HK-2 (cell line): ENCODE measurements around the gene TRMT44.
"Not testable (repeated sequence)": the region's sequence is repeated elsewhere in the genome, so short reads cannot be mapped to it uniquely, and the experiment has no call there.

ENCODE experiments used
- DNase-seq: peaks from one replicate; pipeline ENCODE4 v3.0.0-alpha.2; 2018; ENCODE audit not compliant: unreplicated experiment

Gene TRMT44

DNA sequence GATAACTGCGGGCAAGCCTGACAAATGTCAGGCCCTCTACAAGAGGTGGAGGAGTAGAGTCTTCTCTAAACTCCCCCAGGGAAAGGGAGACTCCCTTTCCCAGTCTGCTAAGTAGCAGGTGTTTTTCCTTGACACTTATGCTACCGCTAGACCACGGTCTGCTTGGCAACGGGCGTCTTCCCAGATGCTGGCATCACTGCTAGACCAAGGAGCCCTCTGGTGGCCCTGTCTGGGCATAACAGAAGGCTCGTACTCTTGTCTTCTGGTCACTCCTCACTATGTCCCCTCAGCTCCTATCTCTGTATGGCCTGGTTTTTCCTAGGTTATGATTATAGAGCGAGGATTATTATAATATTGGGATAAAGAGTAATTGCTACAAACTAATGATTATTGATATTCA, 33.7 kb upstream of the TRMT44 start:
- DNase-seq, result not testable (repeated sequence)

DNA sequence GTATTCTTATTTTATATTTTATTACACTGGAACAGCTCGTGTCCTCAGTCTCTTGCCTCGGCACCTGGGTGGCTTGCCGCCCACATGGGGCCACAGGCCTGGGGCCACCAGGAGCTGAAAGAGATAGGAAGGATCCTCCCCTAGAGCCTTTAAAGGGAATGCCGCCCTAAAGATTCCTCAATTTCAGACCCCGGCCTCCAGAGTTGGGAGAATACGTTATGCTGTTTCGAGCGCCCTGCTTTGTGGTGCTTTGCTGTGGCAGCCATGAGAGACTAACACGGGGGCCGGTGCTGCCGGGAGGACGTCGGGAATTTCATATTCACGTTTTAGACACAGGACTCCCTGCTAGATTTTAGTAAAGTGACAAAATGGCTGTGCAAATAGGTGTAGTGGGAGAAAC, 33.3 kb upstream of the TRMT44 start:
- DNase-seq, result no peak

DNA sequence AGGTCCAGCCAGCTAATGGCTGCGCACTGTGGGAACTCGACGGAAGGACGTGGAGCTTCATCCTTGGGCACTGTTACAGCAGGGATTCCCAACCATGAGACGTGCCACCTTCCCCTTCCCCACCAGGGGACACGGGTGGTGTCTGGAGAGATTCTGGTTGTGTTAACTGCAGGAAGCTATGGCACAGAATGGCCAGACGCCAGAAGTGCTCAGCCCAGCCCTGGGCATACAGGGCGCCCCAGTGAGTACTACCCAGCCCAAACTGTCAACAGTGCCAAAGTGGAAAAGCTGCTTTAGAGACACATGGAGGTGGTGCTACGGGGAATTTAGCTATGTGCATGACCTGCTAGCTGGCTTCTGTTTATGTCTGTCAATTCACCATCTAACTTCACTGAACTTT, 32.8 kb upstream of the TRMT44 start:
- DNase-seq, result no peak

DNA sequence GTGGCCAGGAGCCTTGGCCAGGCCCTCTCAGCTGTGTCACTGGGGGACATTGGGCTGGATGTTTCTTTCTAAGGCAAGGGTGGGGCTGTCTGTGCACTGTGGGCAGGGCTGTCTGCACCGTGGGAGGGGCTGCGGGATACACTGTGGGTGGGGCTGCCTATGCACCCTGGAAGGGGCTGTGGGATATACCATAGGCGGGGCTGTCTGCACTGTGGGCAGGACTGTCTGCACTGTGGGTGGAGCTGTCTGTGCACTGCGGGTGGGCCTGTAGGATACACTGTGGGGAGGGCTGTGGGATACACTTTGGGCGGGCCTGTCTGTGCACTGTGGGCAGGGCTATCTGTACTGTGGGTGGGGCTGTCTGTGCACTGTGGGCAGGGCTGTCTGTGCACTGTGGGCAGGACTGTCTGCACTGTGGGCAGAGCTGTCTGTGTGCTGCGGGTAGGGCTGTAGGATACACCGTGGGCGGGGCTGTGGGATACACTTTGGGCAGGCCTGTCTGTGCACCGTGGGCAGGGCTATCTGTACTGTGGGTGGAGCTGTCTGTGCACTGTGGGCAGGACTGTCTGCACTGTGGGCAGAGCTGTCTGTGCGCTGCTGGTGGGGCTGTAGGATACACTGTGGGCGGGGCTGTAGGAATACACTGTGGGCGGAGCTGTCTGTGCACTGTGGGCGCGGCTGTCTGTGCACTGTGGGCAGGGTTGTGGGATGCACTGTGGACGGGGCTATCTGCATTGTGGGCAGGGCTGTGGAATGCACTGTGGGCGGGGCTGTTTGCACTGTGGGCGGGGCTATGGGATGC, 31.1 kb upstream of the TRMT44 start:
- DNase-seq, result no peak

GRCh38 chr4:8410066-8410625, 30.4 kb upstream of the TRMT44 start:
- no peak for DNase-seq

DNA sequence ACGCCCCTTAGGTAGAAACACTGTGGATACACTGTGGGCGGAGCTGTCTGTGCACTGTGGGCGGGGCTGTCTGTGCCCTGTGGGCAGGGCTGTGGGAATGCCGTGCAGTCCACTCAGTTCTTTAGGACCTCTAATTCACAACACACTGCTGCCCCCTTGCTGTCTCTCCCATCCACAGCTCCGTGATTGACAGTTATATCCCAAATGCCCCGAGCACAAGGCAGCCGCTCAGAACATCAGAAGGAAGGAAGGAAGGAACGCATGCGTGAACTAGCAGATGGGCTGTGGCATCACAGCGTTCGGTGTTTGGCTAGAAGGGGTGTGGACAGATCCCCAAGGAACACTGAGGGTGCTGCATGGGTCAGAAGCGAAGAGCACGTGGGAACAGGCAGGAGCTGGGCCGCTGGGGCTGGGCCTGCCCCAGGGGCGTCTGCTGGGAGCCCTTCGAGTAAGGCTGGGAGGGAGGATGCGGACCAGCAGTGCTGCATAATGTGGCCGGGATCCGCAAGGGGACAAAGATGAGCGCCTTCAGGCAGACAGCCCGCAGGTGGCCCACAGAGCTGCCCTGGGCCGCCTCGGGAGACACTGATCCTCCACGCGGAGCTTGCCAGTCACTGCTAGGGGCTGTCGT, 29.8 kb upstream of the TRMT44 start:
- peak; percentile 56 for DNase-seq

DNA sequence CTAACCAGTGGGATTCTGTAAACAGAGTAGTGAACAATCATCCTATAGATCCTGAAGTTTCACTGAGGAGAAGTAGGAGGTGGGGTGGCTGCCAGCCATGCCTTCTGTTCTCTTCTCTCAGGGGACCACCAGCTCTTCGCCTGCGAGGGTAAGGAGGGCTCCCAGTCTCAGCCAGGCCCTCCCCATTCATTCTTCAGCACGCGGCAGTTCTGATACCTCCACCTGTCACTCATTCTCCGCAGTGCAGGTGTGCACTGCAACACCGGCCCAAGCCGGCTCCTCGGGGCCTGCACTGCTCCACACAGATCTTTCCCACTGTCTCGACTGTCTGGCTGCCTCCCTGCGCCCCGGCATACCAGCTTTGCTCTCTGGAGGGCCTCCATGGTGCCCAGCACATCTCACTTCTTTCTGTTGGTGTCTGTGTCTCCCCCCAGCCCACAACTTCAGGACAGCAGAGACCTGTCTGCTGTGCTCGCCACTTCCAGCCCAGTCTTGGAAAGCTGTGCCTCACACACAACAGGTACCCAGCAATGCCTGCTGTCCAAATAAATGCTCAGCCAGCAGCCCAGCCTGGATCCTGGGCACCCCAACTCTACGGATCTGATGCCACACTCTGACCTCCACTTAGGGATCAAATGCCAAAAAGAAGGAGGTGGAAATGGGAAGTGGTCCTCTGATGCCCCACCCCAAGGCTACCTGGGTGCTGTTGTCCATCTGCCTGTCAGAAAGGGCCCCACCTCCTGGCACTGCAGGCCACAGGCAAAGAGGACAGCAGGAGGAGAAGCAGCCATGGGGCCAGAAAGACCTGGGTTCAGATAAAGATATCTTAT, 29.0 kb upstream of the TRMT44 start:
- DNase-seq, result no peak

GRCh38 chr4:8412288-8412687, 28.3 kb upstream of the TRMT44 start:
- DNase-seq, result no peak

DNA sequence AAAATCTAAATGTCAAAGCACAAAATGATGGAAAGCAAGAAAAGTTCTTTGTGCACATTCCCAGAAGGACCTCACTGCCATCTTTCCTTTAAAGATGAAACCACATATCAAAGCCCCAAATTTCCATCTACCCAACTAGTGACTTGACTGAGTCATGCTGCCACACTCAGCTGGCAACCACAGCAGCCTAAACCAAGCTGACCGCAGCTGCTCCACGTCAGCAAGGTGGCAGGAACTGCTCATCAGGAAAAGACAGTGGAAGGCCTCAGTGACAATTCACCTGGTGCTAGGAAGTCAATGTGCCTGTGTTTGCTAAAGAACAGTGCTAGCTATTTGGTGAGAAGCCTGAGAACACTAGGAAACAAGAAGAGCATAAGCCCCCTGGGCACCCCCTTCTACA, 26.2 kb upstream of the TRMT44 start:
- no peak for DNase-seq

GRCh38 chr4:8417071-8417614, 23.4 kb upstream of the TRMT44 start:
- no peak for DNase-seq

DNA sequence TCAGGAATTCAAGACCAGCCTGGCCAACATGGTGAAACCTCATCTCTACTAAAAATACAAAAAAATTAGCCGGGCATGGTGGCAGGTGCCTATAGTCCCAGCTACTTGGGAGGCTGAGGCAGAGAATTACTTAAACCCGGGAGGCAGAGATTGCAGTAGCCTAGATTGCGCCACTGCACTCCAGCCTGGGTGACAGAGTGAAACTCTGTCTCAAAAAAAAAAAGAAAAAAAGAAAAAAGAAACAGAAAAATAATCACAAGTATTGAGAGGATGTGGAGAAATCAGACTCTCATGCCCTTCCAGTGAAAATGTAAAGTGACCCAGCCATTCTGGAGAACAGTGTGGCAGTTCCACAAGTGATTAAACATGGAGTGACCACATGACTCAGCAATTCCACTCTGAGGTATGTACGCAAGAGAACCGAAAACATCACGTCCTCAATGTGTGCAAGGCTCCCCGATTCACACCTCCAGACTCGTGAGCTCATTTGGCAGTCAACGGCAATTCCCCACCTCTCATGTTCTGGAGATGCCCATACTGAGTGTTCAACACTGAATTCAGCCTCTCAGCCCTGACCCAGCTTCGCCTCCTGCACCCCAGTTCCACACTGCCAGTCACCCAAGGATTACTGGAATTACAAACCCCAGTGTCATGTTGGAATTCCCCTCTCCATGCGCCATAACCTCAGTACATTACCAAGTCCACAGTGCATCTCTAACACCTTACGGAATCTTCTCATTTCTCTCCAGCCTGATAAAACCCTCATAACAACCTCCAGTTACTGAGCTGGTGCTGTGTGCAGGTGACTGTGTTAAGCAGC, 21.1 kb upstream of the TRMT44 start:
- DNase-seq, result peak; percentile 22

GRCh38 chr4:8420151-8420550, 20.4 kb upstream of the TRMT44 start:
- DNase-seq, result not testable (repeated sequence)

GRCh38 chr4:8422327-8422726, 18.2 kb upstream of the TRMT44 start:
- no peak for DNase-seq

GRCh38 chr4:8422786-8423185, 17.8 kb upstream of the TRMT44 start:
- no peak for DNase-seq

GRCh38 chr4:8427262-8427661, 13.3 kb upstream of the TRMT44 start:
- DNase-seq, result no peak

- peak; percentile 41 for DNase-seq
Observed at GRCh38 chr4:8427761-8428287, 12.8 kb upstream of the TRMT44 start.

GRCh38 chr4:8428288-8429097, 12.1 kb upstream of the TRMT44 start:
- peak; percentile 95 for DNase-seq

DNA sequence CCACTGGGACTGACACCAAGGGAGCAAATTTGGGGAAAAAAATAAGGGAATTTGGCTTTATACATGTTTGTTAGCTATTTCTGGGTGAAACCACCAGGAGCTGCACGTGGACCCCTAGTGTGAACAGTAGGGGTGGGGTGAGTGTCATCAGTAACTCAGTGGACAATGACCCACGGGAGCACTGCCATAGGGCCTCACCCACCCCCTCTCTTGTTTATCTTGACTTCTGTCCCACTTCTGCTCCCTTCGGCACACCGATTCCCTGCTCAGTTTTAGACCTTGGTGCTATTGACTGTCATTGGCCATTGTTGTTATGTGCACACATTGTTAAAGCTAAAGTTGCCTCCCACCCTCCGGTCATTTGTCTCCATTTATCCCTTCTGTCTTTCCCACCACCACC, 9.0 kb upstream of the TRMT44 start:
- DNase-seq, result no peak

GRCh38 chr4:8433136-8433535, 7.4 kb upstream of the TRMT44 start:
- DNase-seq, result no peak
